Activated T-cell treated with anti-CD3 and anti-CD28 coated beads, Interleukin-2, amount 50 U/mL, for 48 hours (primary cell): ENCODE data around the gene OR56A4.

Experiments
- DNase-seq, 2 experiments: peaks; one replicate each; pipeline ENCODE4 v3.0.0-alpha.2; 2020

OR56A4 gene

GRCh38 chr11:5955586-5955985 is 51.2 kb downstream of the OR56A4 start:
- no peak for DNase-seq
